HG02642 (cell line): ENCODE data around the gene SLC40A1.

Source experiments
- ATAC-seq: cut with Tn5 transposase; IDR thresholded peaks from one replicate; pipeline ENCODE4 v1.9.1; 2021; ENCODE audit warnings: mild to moderate bottlenecking; ENCODE audit not compliant: unreplicated experiment, poor library complexity

The SLC40A1 gene

GRCh38 chr2:189570570-189571031, 10.0 kb downstream of the SLC40A1 start:
- ATAC-seq, result no peak

- ATAC-seq, result no peak
Observed at GRCh38 chr2:189569295-189569910, 11.2 kb downstream of the SLC40A1 start.

- no peak for ATAC-seq
Observed at GRCh38 chr2:189566046-189566445, 14.5 kb downstream of the SLC40A1 start.

- no peak for ATAC-seq
Observed at GRCh38 chr2:189561371-189562038, 19.1 kb downstream of the SLC40A1 start.

- ATAC-seq, result no peak
Observed at GRCh38 chr2:189560273-189560586, 20.4 kb downstream of the SLC40A1 start.

GRCh38 chr2:189559579-189560272, 20.9 kb downstream of the SLC40A1 start:
- ATAC-seq, result no peak

GRCh38 chr2:189558516-189559272, 21.9 kb downstream of the SLC40A1 start:
- ATAC-seq, result no peak

GRCh38 chr2:189557373-189557772, 23.2 kb downstream of the SLC40A1 start:
- ATAC-seq, result no peak

- no peak for ATAC-seq
Observed at GRCh38 chr2:189556526-189556925, 24.1 kb downstream of the SLC40A1 start.

- ATAC-seq, result no peak
Observed at GRCh38 chr2:189555232-189555631, 25.4 kb downstream of the SLC40A1 start.

- no peak for ATAC-seq
Observed at GRCh38 chr2:189553504-189554088, 27.0 kb downstream of the SLC40A1 start.

- no peak for ATAC-seq
Observed at GRCh38 chr2:189552991-189553404, 27.6 kb downstream of the SLC40A1 start.

GRCh38 chr2:189552334-189552990, 28.1 kb downstream of the SLC40A1 start:
- ATAC-seq, result no peak

- no peak for ATAC-seq
Observed at GRCh38 chr2:189551808-189552207, 28.8 kb downstream of the SLC40A1 start.

- ATAC-seq, result no peak
Observed at GRCh38 chr2:189549449-189549832, 31.1 kb downstream of the SLC40A1 start.

- ATAC-seq, result no peak
Observed at GRCh38 chr2:189548666-189549448, 31.7 kb downstream of the SLC40A1 start.

- no peak for ATAC-seq
Observed at GRCh38 chr2:189545418-189545817, 35.2 kb downstream of the SLC40A1 start.

- ATAC-seq, result no peak
Observed at GRCh38 chr2:189544318-189545042, 36.1 kb downstream of the SLC40A1 start.

GRCh38 chr2:189543367-189543766, 37.2 kb downstream of the SLC40A1 start:
- no peak for ATAC-seq
